A673 (cell line): Measurements from ENCODE around the gene PCDHA11. TPM values are rescaled to one million over a fixed set of nuclear protein-coding genes. Genes with fewer than 3 reads are reported as not detected.
A peak's percentile ranks its signal among the peaks of the same experiment; 100 is the strongest.
"Not testable (repeated sequence)": the region's sequence is repeated elsewhere in the genome, so short reads cannot be mapped to it uniquely, and the experiment has no call there.

Source experiments
- BruUV-seq: library from RNA; stranded (reverse); fragments of 400-500 nt; replicated peaks from 2 replicates; lab custom pipeline; 2021; lab: Mats Ljungman, UMichigan
- CTCF ChIA-PET: fragments of 300-600 bp; sonication (Branson Sonifier 250); formaldehyde crosslinking; loops from one replicate; lab custom pipeline; 2022; ENCODE audit warnings: antibody characterized with exemption; lab: Charles Lee
- POLR2A ChIA-PET: fragments of 300-600 bp; sonication (Branson Sonifier 250); formaldehyde crosslinking; loops from one replicate; lab custom pipeline; 2022; ENCODE audit warnings: antibody characterized with exemption; ENCODE audit not compliant: low non-redundant PET; lab: Charles Lee
- DNase-seq: peaks from one replicate; pipeline ENCODE4 v3.0.0-alpha.2; 2015; ENCODE audit warnings: low spot score
- H3K27ac ChIP-seq: fragments of 200-600 bp; sonication (generic); 2 replicates; pipeline ENCODE4 v1.5.1; 2016; ENCODE audit warnings: mixed run types, low read depth, mild to moderate bottlenecking, mixed read lengths, antibody characterized with exemption, low read length; ENCODE audit not compliant: poor library complexity, severe bottlenecking
- H3K27me3 ChIP-seq: fragments of 200-600 bp; sonication (generic); replicated peaks from 2 replicates; pipeline ENCODE4 v1.6.1; 2017; ENCODE audit warnings: mixed run types, low read depth, mild to moderate bottlenecking, mixed read lengths, antibody characterized with exemption, low read length; ENCODE audit not compliant: insufficient read depth, poor library complexity
- H3K36me3 ChIP-seq: fragments of 200-600 bp; sonication (generic); 2 replicates; pipeline ENCODE4 v1.6.1; 2016; ENCODE audit warnings: mixed run types, mild to moderate bottlenecking, mixed read lengths, antibody characterized with exemption, low read length; ENCODE audit not compliant: insufficient read depth, poor library complexity, severe bottlenecking
- H3K4me1 ChIP-seq: fragments of 200-600 bp; sonication (generic); 2 replicates; pipeline ENCODE4 v1.6.1; 2017; ENCODE audit warnings: mixed run types, mild to moderate bottlenecking, mixed read lengths, antibody characterized with exemption, low read length; ENCODE audit not compliant: insufficient read depth, poor library complexity, severe bottlenecking
- H3K4me3 ChIP-seq: fragments of 200-600 bp; sonication (generic); 2 replicates; pipeline ENCODE4 v1.5.1; 2016; ENCODE audit warnings: low read depth, mixed run types, mild to moderate bottlenecking, mixed read lengths, low read length; ENCODE audit not compliant: poor library complexity, severe bottlenecking
- H3K9me3 ChIP-seq: fragments of 200-600 bp; sonication (generic); 2 replicates; pipeline ENCODE4 v1.6.1; 2016; ENCODE audit warnings: mixed run types, low read depth, mild to moderate bottlenecking, mixed read lengths, antibody characterized with exemption, low read length; ENCODE audit not compliant: poor library complexity, severe bottlenecking
- EZH2 ChIP-seq: fragments of 200-600 bp; sonication (generic); IDR thresholded peaks from 2 replicates; pipeline ENCODE4 v1.6.1; 2017; ENCODE audit warnings: borderline replicate concordance, low read depth, mild to moderate bottlenecking, mixed read lengths, antibody characterized with exemption, low read length; ENCODE audit not compliant: poor library complexity, severe bottlenecking
- intact Hi-C: fragments of 100-400 bp; cut with micrococcal nuclease; formaldehyde crosslinking; loops from one replicate; pipeline ENCODE4 v1.10.0; 2022; ENCODE audit not compliant: unreplicated experiment
- total RNA-seq: library from RNA; stranded (reverse); gene quantifications from 2 replicates; pipeline ENCODE4 v1.2.3, GENCODE V29; 2021
- TF ChIP-seq, protein P1 (sequence below): fragments of 300-800, 200-600 bp; sonication (generic); conservative IDR thresholded peaks from 2 replicates; pipeline ENCODE4 v1.5.1; 2017; ENCODE audit warnings: low read depth, mild to moderate bottlenecking, antibody characterized with exemption, low read length, moderate library complexity, mixed read lengths

The PCDHA11 gene
- total RNA-seq, 1 experiment from 2014 or later: 15.5 TPM

DNA sequence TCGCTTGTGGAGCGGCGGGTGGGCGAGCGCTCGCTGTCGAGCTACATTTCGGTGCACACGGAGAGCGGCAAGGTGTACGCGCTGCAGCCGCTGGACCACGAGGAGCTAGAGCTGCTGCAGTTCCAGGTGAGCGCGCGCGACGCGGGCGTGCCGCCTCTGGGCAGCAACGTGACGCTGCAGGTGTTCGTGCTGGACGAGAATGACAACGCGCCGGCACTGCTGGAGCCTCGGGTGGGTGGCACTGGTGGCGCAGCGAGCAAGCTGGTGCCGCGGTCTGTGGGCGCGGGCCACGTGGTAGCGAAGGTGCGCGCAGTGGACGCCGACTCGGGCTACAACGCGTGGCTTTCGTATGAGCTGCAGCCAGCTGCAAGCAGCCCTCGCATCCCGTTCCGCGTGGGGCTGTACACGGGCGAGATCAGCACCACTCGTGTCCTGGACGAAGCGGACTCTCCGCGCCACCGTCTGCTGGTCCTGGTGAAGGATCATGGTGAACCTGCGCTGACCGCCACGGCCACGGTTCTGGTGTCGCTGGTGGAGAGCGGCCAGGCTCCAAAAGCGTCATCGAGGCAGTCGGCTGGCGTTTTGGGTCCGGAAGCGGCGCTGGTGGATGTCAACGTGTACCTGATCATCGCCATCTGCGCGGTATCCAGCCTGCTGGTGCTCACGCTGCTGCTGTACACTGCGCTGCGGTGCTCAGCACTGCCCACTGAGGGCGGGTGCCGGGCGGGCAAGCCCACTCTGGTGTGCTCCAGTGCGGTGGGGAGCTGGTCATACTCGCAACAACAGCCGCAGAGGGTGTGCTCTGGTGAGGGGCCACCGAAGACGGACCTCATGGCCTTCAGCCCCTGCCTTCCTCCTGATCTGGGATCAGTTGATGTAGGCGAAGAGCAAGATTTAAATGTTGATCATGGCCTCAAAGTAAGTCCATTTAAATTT is 25.7 kb upstream of the PCDHA11 start:
- H3K4me1 ChIP-seq: no peaks in the 10 kb centered on the region
- ChIA-PET CTCF (no interaction called here), POLR2A (no interaction called here)
- H3K9me3 ChIP-seq: no peaks in the 10 kb centered on the region
- no TSS peak for BruUV-seq
- no peaks in the 10 kb centered on the region for H3K36me3 ChIP-seq
- TF ChIP-seq EZH2: no peak
- TF ChIP-seq, protein P1, sequence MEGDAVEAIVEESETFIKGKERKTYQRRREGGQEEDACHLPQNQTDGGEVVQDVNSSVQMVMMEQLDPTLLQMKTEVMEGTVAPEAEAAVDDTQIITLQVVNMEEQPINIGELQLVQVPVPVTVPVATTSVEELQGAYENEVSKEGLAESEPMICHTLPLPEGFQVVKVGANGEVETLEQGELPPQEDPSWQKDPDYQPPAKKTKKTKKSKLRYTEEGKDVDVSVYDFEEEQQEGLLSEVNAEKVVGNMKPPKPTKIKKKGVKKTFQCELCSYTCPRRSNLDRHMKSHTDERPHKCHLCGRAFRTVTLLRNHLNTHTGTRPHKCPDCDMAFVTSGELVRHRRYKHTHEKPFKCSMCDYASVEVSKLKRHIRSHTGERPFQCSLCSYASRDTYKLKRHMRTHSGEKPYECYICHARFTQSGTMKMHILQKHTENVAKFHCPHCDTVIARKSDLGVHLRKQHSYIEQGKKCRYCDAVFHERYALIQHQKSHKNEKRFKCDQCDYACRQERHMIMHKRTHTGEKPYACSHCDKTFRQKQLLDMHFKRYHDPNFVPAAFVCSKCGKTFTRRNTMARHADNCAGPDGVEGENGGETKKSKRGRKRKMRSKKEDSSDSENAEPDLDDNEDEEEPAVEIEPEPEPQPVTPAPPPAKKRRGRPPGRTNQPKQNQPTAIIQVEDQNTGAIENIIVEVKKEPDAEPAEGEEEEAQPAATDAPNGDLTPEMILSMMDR: no peak
- no peak for DNase-seq
- H3K27me3 ChIP-seq: no peaks in the 10 kb centered on the region
- no peak overlapping the region for H3K4me3 ChIP-seq
- intact Hi-C loops: no loop called here
- H3K27ac ChIP-seq: no peak overlapping the region

- DNase-seq: peak; percentile 21
- H3K9me3 ChIP-seq, H3K36me3 ChIP-seq, H3K27ac ChIP-seq, intact Hi-C loops, POLR2A ChIA-PET, BruUV-seq, CTCF ChIA-PET, H3K4me1 ChIP-seq, H3K27me3 ChIP-seq, H3K4me3 ChIP-seq: not testable (repeated sequence)
- TF ChIP-seq, protein P1: 0 out of 2 replicates have a peak, but pooled peaks have one; percentile 11
Observed at GRCh38 chr5:140848139-140849102, 20.3 kb upstream of the PCDHA11 start, which contains the start of gene PCDHA9. Gene PCDHA9 (plus strand): TSS chr5:140848382. CDS start chr5:140848496, 114 bp downstream.

- H3K4me3 ChIP-seq, BruUV-seq, H3K36me3 ChIP-seq, DNase-seq, H3K27me3 ChIP-seq, H3K4me1 ChIP-seq, intact Hi-C loops, CTCF ChIA-PET, H3K9me3 ChIP-seq, H3K27ac ChIP-seq, POLR2A ChIA-PET: not testable (repeated sequence)
Observed at GRCh38 chr5:140849831-140850634, 18.7 kb upstream of the PCDHA11 start.
